GM18519 (cell line): ENCODE data around the gene ATP2B2.

Experiments used
- ATAC-seq: cut with Tn5 transposase; IDR thresholded peaks from one replicate; pipeline ENCODE4 v1.9.1; 2021; ENCODE audit warnings: mild to moderate bottlenecking, moderate library complexity; ENCODE audit not compliant: unreplicated experiment, low FRiP score

Gene ATP2B2

GRCh38 chr3:10435850-10436249 is 69.5 kb downstream of the ATP2B2 start:
- no peak for ATAC-seq

GRCh38 chr3:10434938-10435336 is 70.4 kb downstream of the ATP2B2 start:
- ATAC-seq: no peak

DNA sequence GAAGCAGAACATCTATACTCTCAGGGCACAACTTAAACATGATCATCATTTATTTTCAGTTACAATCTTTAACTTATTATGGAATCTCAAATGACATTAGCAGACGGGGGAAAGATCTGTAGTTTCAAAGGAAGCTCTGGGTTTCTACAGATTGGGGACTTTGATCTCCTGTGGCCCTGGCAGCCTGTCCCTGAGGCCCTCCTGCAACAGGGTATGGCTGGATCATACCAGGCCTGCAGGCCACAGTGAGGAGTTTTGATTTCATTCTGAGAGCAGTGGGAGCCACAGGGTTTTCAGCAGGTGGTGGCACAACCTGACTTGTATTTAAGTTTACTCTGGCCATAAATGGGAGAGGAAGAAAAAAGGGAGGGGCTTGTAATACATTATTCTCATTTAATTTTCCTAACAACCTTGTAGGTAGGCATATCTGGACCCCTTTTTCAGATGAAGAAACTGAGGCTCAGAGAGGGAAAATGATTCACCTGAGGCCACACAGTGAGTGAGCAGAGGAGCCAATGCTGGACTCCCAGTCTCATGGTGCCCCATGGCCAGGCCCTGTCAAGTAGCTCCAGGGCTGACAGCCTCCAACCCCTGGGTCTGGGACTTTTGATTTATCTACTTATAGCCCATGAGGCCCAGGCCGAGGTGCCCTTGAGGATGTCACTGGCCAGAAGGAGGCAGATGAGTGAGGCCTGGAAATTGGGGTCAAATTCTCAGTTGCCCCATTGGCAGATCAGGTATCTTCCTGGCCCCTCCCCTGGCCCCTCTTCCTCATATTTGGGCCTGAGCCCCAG is 71.0 kb downstream of the ATP2B2 start:
- ATAC-seq: no peak

- ATAC-seq: no peak
These were observed 72.5 kb downstream of the ATP2B2 start for GRCh38 chr3:10432931-10433330.

DNA sequence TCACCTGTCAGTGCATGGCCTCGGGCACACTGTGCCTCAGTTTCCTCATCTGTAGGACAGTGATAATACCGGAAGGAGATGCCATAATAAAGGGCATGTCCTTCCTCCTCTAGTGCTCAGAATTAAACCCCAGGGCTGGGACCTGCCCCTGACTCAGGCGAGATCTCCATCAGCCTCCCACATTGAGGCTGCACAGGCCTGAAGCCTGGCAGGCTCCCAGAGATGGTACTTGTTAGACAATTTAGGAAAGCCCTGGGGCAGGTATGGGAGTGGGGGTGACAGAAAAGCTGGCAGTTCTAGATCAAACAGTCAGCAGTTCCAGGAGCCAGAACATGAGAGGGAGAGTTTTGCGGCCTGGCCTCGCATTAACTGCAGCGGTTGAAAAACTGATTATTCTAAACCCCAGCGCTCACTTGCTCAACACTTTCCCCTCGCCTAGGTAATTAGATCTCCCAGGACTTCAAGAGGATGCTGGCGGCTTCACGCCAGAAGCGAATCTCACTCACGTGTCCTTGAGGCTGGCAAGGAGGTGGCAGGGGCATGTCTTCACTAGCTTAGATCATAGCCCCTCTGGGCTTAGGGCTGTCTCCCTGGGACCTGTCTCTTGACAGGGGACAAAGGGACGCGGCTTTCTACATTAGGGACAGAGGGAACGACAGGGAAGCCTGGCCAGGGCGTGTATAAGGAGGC is 73.1 kb downstream of the ATP2B2 start:
- ATAC-seq: no peak

DNA sequence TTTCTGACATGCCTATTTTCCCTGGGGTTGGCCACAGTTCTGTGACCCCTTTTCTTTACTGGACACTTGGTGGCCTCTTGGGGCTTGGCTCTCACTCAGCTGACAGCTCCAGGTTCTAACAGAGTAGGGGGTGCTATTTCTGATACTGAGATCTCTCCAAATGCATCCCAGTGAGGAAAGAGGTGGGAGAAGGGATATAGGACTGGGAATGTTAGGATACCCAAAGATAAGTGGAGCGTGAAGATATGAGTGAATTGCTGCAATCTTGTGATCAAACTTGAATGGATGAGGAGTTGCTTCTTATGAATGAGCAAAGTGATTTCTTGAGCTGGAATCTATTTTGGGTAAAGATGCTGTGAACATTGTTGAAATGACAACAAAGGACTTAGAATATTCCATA is 74.6 kb downstream of the ATP2B2 start:
- ATAC-seq: no peak

DNA sequence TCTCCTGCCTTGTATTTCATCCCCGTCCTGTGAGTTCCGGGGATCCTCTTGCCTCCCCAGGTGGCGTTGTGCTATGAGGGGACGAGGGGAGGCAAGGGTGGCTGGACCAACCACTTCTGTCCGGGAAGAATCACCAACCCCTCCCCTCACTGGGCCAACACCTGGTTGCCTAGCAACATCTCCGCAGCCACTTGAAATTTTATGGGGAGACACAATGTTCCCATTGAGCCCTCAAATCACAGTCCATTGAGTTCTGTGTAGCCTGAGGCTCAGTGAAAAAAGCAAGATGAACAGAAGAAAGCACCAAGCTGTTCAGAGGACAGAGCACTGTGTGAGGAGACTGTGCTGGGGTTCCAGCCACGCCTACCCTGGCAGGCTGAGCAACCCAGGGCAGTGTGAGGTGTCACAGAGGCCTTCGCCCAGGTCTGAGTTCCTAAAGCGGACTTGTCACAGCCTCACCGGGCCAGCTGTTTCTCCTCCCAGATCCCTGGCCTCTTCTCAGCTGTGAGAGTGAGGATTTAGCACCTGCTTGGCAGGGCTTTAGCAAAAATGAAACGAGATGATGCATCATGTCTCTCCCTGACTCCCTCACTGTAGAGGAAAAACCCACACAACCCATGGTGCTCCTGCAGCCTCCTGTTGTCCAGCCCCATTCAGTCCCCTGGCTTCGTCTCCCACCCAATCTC is 76.8 kb downstream of the ATP2B2 start:
- ATAC-seq: no peak

DNA sequence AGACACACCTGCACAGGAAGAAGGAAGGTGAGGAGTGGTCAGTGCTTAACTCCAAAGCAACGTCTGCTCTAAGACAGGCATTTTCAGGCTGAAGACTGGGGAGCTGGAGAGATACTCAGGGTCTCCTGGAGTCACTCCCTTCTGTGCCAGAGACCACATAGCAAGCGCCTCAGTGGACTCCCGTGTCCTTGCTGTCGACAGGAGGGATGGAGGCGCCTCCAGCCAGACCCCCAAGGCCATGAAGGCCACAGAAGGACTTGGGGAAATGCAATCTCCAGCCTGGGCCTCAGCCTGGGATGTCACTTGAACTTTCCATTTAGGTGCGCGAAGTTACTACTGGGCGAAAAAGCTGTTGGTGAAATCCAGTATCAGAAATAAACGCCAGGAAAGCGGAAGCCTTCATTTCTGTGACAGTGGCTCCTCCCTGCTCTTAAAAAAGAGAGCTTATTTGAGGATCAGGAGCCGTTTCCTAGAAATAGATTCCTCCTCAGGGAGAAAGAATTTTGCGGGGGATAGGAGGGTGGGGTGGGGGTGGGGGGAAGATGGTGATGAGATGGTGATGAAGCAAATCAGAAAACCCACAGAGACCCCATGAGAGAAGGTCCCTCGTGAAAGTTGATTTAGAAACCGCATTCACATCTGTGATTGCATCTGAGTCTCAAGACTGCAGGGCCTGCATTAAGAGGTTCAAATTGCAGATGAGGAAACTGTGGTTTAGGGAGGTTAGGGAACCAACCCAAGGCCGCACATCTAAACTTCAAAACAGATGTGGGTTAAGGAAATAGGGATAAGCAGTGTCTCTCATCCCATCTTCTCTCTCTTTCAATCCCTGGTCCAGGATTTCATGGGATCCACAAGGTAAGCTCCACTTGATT is 78.8 kb downstream of the ATP2B2 start:
- no peak for ATAC-seq

DNA sequence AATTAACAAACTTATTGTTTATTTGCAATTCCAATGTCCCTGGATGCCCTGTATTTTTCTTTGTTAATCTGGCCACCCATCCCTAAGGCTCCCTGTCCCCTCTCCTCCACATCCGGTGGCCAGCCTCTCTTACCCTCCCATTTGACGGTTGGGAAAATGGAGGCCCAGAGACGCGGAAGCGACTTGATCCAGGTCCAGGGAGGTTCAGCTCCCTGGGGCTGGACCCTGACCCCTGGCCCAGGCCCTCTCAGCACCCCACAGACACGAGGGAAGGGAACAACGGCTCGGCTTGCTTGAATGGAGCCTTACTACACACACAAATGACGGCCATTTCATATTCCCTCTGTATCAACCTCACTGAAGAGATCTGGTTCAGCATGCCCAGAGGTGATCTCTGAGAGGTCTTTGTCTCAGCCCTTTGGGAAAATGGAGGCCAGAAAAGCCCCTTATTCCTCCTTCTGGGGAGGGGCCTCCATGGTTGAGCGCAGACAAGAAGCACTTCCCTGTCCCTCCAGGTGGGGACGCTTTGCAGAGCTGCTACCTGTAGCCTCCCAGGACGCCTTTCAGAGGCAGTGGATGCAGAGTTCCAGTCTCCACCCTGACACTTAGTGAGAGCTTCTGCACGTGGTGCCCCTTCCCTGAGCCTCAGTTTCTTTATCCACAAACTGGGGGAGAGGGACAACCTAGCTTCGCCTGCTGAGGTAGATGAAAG is 82.1 kb downstream of the ATP2B2 start:
- ATAC-seq: no peak

DNA sequence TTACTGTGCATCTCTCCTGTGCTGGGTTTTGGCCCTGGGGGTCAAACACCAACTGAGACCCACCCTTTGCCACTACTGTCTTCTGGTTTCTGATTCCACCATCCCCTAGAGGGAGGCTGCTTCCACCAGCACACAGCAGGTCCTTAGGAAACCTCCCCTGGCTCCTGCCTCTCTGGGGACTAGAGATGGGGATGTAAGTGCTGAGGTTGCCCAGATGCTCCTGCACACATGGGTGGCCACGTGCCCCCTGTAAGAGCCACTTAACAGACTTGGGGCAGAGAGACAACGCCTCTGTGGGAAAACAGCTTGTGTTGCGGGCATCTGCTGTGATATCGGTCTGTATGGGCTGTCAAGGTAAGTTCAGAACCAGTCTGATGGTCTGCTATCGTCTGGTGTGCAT is 83.4 kb downstream of the ATP2B2 start:
- no peak for ATAC-seq

- ATAC-seq: no peak
These were observed 84.5 kb downstream of the ATP2B2 start for GRCh38 chr3:10420745-10421475.

DNA sequence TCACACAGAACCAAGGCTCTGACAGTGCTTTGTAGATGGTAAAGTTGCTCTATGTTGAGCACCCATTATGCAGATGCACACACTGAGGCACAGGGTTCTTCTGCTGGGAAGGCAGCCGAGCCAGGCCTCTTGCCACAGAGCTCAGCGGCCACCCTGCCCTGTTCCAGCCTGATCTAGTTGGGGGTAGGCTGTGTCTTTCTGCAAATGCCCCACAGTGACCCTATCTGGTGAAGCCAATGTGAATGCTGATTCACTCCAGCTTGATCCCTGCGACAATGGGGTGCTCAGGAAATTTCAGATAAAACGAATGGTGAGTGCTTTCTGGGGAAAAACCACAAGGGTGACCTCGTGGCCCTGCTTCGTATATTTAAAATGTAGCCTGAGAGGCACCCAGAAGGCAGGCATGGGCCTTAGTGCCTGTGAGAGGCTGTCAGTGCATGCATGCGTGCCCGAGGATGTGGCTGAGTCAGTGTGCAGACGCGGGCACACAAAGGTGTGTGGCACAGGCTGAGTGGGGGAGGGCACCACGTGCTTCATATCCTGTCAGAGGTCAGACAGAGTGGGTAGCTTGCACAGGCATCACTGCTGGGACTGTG is 85.7 kb downstream of the ATP2B2 start:
- no peak for ATAC-seq

DNA sequence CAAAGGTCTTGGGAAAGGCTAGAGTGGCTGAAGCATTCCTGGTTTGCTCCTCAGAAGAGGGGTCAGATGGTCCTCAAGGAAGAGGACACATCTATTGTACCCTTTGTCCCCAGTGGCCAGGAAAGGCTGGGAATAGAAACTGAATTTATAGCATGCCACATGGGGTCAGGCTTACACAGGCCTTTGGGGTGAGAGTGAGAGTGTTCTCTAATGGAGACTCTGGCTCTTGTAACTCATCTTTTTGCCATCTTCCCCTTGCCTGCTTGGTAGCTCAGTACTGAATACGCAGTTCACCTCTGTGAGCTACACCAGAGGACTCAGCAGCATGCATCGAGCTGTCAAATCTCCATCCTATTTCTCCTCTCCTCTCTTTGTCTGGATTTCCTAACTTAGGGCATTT is 87.5 kb downstream of the ATP2B2 start:
- ATAC-seq: no peak

GRCh38 chr3:10416730-10417300 is 88.6 kb downstream of the ATP2B2 start:
- ATAC-seq: no peak

DNA sequence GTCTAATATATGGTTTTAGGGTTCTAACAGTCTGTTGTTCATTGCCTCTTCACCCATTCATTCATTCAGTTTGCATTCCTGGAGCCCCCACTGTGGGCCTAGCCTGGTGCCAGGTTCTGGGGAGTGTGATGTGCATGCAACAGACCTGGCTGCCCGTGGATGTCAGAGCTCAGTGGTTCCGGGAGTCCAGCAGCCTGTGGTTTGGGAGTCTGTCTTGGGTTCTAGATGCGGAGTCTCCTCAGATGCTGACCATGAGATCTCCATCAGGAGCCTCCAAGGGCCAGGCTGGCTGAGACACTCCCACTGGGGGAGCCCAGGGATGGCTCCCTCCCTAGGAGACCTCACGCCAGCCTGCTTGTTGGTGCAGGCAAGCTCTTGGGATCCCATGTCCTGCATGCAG is 92.3 kb downstream of the ATP2B2 start:
- no peak for ATAC-seq

DNA sequence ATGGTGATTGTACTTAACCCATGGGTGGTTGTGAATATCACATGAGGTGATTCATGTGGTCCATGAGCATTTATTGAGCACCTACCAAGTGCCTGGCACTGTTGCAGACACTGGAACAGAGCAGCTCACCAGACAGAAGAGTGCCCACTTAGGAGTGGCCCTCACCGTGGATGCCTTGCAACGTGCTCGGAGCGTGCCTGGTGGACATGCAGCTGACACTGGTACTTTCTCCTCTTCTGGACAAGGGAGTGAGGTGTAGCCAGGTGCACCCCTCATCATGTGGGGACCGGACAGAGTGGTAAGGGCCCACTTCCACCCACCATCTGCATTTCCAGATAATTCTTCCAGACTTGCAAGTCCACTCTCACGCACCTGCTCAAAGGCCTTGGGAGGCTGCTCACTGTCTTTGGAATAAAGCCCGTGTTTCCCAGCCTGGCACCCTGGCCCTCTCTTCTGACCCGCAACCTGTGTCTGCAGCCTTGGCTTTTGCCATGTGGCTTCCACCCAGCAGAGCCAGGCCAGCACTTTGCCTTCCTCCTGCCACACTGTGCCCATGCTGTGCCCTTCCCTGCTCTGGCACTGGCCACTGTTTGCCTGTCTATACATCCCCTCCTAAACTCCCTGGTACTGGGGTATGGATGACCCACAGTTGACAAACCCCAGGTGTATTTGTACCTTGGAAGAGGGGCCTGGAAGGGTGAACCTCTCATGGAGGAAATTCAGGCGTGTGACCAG is 93.6 kb downstream of the ATP2B2 start:
- no peak for ATAC-seq

GRCh38 chr3:10410383-10411002 is 94.9 kb downstream of the ATP2B2 start:
- no peak for ATAC-seq

- no peak for ATAC-seq
These were observed 96.7 kb downstream of the ATP2B2 start for GRCh38 chr3:10408680-10409079.
